HCT116 (cell line): Measurements from ENCODE around the gene ARMC2. TPM values are rescaled to one million over a fixed set of nuclear protein-coding genes. Genes with fewer than 3 reads are reported as not detected.

Experiments
- ATAC-seq: fragments of 200-7000 bp; cut with Tn5 transposase; 2 replicates; pipeline ENCODE4 v1.9.1; 2020; ENCODE audit warnings: mild to moderate bottlenecking, moderate library complexity
- BruUV-seq: library from RNA; stranded (reverse); fragments of 400-500 nt; replicated peaks from 2 replicates; lab custom pipeline; 2021; lab: Mats Ljungman, UMichigan
- CTCF ChIA-PET: fragments of 300-600 bp; sonication (Branson Sonifier 250); formaldehyde crosslinking; loops from one replicate; lab custom pipeline; 2021; ENCODE audit warnings: antibody characterized with exemption; lab: Charles Lee
- POLR2A ChIA-PET: fragments of 300-600, 350-600 bp; sonication (Branson Sonifier 250); formaldehyde crosslinking; loops from one replicate; lab custom pipeline; 2021; ENCODE audit warnings: antibody characterized with exemption; lab: Charles Lee
- RAD21 ChIA-PET, 2 experiments: fragments of 300-600 bp; sonication (Branson Sonifier 250); formaldehyde crosslinking; loops; one replicate each; lab custom pipeline; 2023; ENCODE audit warnings: low total read pairs in 2 of 2; ENCODE audit not compliant: uncharacterized antibody in 2 of 2, unreplicated experiment in 2 of 2, low non-redundant PET in 1 of 2; lab: Charles Lee
- DNase-seq: peaks from one replicate; pipeline ENCODE4 v3.0.0-alpha.2; 2010; ENCODE audit warnings: low read depth, low spot score
- H2AFZ ChIP-seq: fragments of 200-600 bp; shearing (Covaris generic), sonication (generic); 2 replicates; pipeline ENCODE4 v1.6.1; 2017; ENCODE audit warnings: low read depth, mixed run types, mixed read lengths, antibody characterized with exemption, low read length; ENCODE audit not compliant: poor library complexity, severe bottlenecking
- H3K27ac ChIP-seq: 2 replicates; pipeline ENCODE4 v1.5.1; 2012; ENCODE audit warnings: low read depth, low read length
- H3K27me3 ChIP-seq: fragments of 200-600 bp; sonication (generic); 2 replicates; pipeline ENCODE4 v1.6.1; 2016; ENCODE audit warnings: mixed run types, low read length, mixed read lengths; ENCODE audit not compliant: insufficient read depth
- H3K36me3 ChIP-seq, 2 experiments: fragments of 200-500 bp in 1 of 2; fragments of 200-600 bp in 1 of 2; sonication (Bioruptor generic) in 1 of 2; sonication (generic) in 1 of 2; 2 replicates each; pipeline versions ENCODE4 v1.5.1 to v1.6.1; 2014 to 2016; ENCODE audit warnings: low read length in 2 of 2, inconsistent platforms in 1 of 2, mixed read lengths in 1 of 2, mixed run types in 1 of 2; ENCODE audit not compliant: insufficient read depth in 2 of 2, control insufficient read depth in 1 of 2
- H3K4me1 ChIP-seq, 2 experiments: fragments of 200-600 bp in 1 of 2; sonication (generic) in 1 of 2; 2 replicates each; pipeline versions ENCODE4 v1.5.1 to v1.6.1; 2012 to 2017; ENCODE audit warnings: low read length in 2 of 2, inconsistent platforms in 1 of 2, mild to moderate bottlenecking in 1 of 2, mixed read lengths in 1 of 2, mixed run types in 1 of 2, moderate library complexity in 1 of 2; ENCODE audit not compliant: insufficient read depth in 2 of 2, control insufficient read depth in 1 of 2
- H3K4me2 ChIP-seq: fragments of 200-600 bp; sonication (generic); 2 replicates; pipeline ENCODE4 v1.6.1; 2017; ENCODE audit warnings: mixed run types, low read length, mixed read lengths
- H3K4me3 ChIP-seq, 2 experiments: fragments of 200-600 bp in 1 of 2; sonication (generic) in 1 of 2; replicated peaks in 1 of 2; 2 replicates each; pipeline ENCODE4 v1.5.1; 2011 to 2016; ENCODE audit warnings: low read length in 2 of 2, control low read depth in 1 of 2, low read depth in 1 of 2, mild to moderate bottlenecking in 1 of 2, mixed read lengths in 1 of 2, mixed run types in 1 of 2
- H3K79me2 ChIP-seq: fragments of 200-600 bp; sonication (generic); 2 replicates; pipeline ENCODE4 v1.6.1; 2017; ENCODE audit warnings: mild to moderate bottlenecking, mixed run types, low read length, moderate library complexity, mixed read lengths; ENCODE audit not compliant: insufficient read depth
- H3K9ac ChIP-seq: fragments of 200-600 bp; sonication (generic); 2 replicates; pipeline ENCODE4 v1.6.1; 2016; ENCODE audit warnings: low read length, mixed read lengths
- H3K9me2 ChIP-seq: fragments of 200-600 bp; sonication (generic), shearing (Covaris generic); 2 replicates; pipeline ENCODE4 v1.6.1; 2017; ENCODE audit warnings: mixed run types, mild to moderate bottlenecking, moderate library complexity; ENCODE audit not compliant: insufficient read depth
- H3K9me3 ChIP-seq, 2 experiments: fragments of 200-500 bp in 1 of 2; fragments of 200-600 bp in 1 of 2; sonication (Bioruptor generic) in 1 of 2; sonication (generic) in 1 of 2; 2 replicates each; pipeline ENCODE4 v1.6.1; 2014 to 2017; ENCODE audit warnings: low read length in 2 of 2, mixed read lengths in 2 of 2, inconsistent platforms in 1 of 2, low read depth in 1 of 2, mild to moderate bottlenecking in 1 of 2, mixed run types in 1 of 2, moderate library complexity in 1 of 2; ENCODE audit not compliant: control insufficient read depth in 1 of 2, insufficient read depth in 1 of 2
- H4K20me1 ChIP-seq: fragments of 200-600 bp; sonication (generic), shearing (Covaris generic); 2 replicates; pipeline ENCODE4 v1.6.1; 2017; ENCODE audit warnings: mixed run types, mild to moderate bottlenecking, moderate library complexity; ENCODE audit not compliant: insufficient read depth
- ATF3 ChIP-seq: IDR thresholded peaks from 2 replicates; pipeline ENCODE4 v1.6.1; 2012
- CBX3 ChIP-seq: IDR thresholded peaks from 2 replicates; pipeline ENCODE4 v1.6.1; 2012; ENCODE audit warnings: low read depth
- CTCF ChIP-seq, 3 experiments: fragments of 200-600 bp in 1 of 3; sonication (generic) in 1 of 3; IDR thresholded peaks in 2 of 3; conservative IDR thresholded peaks in 1 of 3; 2 replicates each; pipeline ENCODE4 v1.5.1; 2012 to 2017; ENCODE audit warnings: low read depth in 2 of 3, low read length in 2 of 3, antibody characterized with exemption in 1 of 3, borderline replicate concordance in 1 of 3, control low read depth in 1 of 3, mild to moderate bottlenecking in 1 of 3, mixed read lengths in 1 of 3, mixed run types in 1 of 3, moderate library complexity in 1 of 3; ENCODE audit not compliant: insufficient read depth in 1 of 3
- EGR1 ChIP-seq: IDR thresholded peaks from 2 replicates; pipeline ENCODE4 v1.6.1; 2012; ENCODE audit warnings: low read depth
- EZH2phosphoT487 ChIP-seq: fragments of 200-600 bp; IDR thresholded peaks from 2 replicates; pipeline ENCODE4 v1.6.1; 2018; ENCODE audit warnings: antibody characterized with exemption, borderline replicate concordance
- JUND ChIP-seq: IDR thresholded peaks from 2 replicates; pipeline ENCODE4 v1.6.1; 2012
- MAX ChIP-seq: IDR thresholded peaks from 2 replicates; pipeline ENCODE4 v1.6.1; 2012
- POLR2A ChIP-seq: IDR thresholded peaks from 2 replicates; pipeline ENCODE4 v1.7.0; 2011; ENCODE audit warnings: borderline replicate concordance; ENCODE audit not compliant: insufficient read depth, insufficient read length; ENCODE audit errors: extremely low read depth
- POLR2AphosphoS5 ChIP-seq: IDR thresholded peaks from 2 replicates; pipeline ENCODE4 v1.6.1; 2011; ENCODE audit warnings: mild to moderate bottlenecking, low read depth, low read length, moderate library complexity
- RAD21 ChIP-seq: IDR thresholded peaks from 2 replicates; pipeline ENCODE4 v1.6.1; 2012; ENCODE audit warnings: low read depth, mild to moderate bottlenecking
- REST ChIP-seq: IDR thresholded peaks from 2 replicates; pipeline ENCODE4 v1.6.1; 2012; ENCODE audit warnings: low read depth
- SIN3A ChIP-seq: IDR thresholded peaks from 2 replicates; pipeline ENCODE4 v1.6.1; 2012; ENCODE audit warnings: low read depth
- ZFX ChIP-seq: fragments of 450-650 bp; IDR thresholded peaks from 2 replicates; pipeline ENCODE4 v1.6.1; 2017
- ZNF274 ChIP-seq: fragments of 200-500 bp; sonication (Bioruptor generic); IDR thresholded peaks from 2 replicates; pipeline ENCODE4 v1.6.1; 2014; ENCODE audit warnings: mild to moderate bottlenecking, low read depth, low read length, inconsistent platforms
- intact Hi-C: fragments of 100-400 bp; cut with micrococcal nuclease; formaldehyde crosslinking; loops from 2 replicates; pipeline ENCODE4 v1.10.0; 2022
- total RNA-seq: library from RNA; stranded (reverse); gene quantifications from one replicate; pipeline ENCODE4 v1.2.1, GENCODE V29; 2021; ENCODE audit not compliant: unreplicated experiment

ARMC2 gene
- total RNA-seq, 1 experiment from 2014 or later, result 3.6 TPM

- Histone ChIP-seq H3K9me2 (no peaks in the 10 kb centered on the region), H3K4me1 (no peaks in the 10 kb centered on the region), H3K4me3 (no peak overlapping the region), H3K27ac (no peak overlapping the region), H3K4me2 (no peak overlapping the region), H4K20me1 (no peaks in the 10 kb centered on the region), H2AFZ (no peak overlapping the region), H3K36me3 (no peaks in the 10 kb centered on the region), H3K9me3 (no peaks in the 10 kb centered on the region), H3K79me2 (no peaks in the 10 kb centered on the region), H3K9ac (no peak overlapping the region), H3K27me3 (no peaks in the 10 kb centered on the region)
- BruUV-seq, result no TSS peak
- CTCF ChIA-PET, result no interaction called here
- no peak for DNase-seq
- TF ChIP-seq JUND (no peak), ZNF274 (no peak), RAD21 (no peak), EGR1 (no peak), ATF3 (no peak), REST (no peak), CTCF (IDR thresholded peaks at IDR 0.05 in 2 of 3, conservative IDR thresholded peaks at IDR 0.05 in 1 of 3; ENCODE audit: borderline replicate concordance in 1 of 3, insufficient read depth in 1 of 3, low read depth in 2 of 3, low read length in 2 of 3) (no peak), SIN3A (no peak), POLR2AphosphoS5 (no peak), EZH2phosphoT487 (no peak), CBX3 (no peak), POLR2A (no peak), ZFX (no peak), MAX (no peak)
- intact Hi-C loops, result no loop called here
- RAD21 ChIA-PET, result no interaction called here
- POLR2A ChIA-PET, result no interaction called here
- ATAC-seq, result no peak
Measured at GRCh38 chr6:108872575-108872974, 24.4 kb downstream of the ARMC2 start.
